GM19372 (cell line): Measurements from ENCODE around the gene DCDC2B.

Experiments
- ATAC-seq: cut with Tn5 transposase; IDR thresholded peaks from one replicate; pipeline ENCODE4 v1.9.1; 2021; ENCODE audit warnings: mild to moderate bottlenecking, low read depth, moderate library complexity; ENCODE audit not compliant: unreplicated experiment

DCDC2B gene

DNA sequence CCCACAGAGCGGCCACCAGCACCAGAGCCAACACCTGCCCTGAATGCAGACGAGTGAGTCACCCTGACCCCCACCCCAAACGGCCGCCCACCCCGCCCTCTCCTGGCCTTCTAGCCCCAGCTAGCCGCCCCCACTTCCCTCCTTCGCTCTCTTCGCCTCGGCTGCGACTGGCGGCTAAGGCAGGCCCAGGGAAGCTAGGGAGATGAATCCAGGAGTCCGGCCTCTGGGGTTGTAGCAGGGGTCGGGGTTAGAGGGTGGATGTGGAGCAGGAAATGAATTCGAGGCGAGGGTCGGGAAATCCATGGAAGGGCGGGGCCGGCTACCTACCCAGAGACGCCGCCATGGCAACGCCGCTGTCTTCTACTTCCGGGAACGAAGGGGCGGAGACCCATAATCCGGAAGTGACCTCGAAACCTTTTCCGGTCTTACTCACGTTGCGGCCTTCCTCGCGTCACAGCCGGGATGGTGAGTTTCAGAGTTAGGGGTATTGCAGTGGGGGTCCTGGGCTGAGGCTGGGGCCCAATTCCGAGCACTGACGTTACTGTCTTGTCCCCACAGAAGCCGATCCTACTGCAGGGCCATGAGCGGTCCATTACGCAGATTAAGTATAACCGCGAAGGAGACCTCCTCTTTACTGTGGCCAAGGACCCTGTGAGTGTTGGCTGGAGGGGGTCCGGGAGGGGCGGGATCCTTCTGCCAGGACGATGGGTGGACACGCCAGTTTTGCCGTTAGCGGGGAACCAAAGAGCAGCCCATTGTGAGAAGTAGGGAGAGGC lies 13.3 kb downstream of the DCDC2B start, which contains the start of the genes EIF3I and TMEM234:
EIF3I (plus strand) TSS at position 428 of the 776 bp plus-strand sequence; CDS start at position 463, 35 bp downstream.
TMEM234 (minus strand) TSS at position 374 of the 776 bp plus-strand sequence; CDS start at position 343, 31 bp downstream.
- ATAC-seq, result peak; percentile 97

DNA sequence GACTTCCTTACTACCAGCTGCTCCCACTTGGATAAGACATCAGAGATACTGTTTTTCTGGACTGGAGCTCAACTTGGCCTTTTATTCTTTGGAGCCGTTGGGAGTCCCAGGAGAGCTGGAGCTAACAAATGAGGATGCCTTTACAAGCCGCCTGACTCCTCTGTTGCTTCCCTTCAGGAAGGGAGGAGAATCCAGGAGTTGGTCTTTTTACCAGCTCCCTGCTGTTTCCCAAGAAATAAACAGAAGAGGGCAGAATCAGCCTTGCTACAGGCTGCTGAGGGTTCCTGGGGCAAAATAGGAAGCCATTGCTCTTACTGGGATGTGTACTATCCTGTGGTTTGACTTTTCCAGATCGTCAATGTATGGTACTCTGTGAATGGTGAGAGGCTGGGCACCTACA lies 14.8 kb downstream of the DCDC2B start:
- ATAC-seq, result no peak

DNA sequence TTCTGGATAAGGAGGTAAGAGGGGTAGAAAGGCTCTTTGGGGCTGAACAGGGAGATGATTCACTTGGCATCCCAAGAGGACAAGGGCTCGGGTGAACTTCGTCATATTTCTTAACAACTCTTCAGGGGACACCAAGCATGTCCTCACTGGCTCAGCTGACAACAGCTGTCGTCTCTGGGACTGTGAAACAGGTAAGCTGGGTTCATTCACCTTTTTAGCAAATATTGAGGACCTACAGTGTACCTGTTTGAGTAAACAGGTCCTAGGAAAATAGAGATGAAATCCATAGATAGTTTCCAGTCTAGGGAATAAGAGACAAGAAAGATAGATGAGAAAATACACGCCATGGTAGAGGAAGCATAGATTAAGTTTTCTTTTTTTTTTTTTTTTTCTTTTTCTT lies 15.4 kb downstream of the DCDC2B start:
- no peak for ATAC-seq

DNA sequence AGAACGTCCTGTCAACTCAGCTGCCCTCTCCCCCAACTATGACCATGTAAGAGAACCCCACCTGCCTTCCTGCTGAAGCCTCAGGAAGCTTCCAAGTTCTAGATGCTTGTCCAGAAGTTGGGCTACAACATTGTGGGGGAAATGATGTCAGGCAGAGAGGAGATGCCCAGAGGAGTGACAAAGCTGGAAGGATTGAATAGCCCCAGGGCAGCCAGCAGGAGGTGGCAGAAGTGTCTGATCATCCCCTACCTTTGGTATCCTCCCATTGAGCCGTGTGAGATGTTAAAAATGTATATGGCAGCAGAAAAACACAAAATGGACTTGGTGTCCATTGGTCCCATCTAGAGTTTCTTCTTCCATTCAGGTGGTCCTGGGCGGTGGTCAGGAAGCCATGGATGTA lies 19.9 kb downstream of the DCDC2B start:
- ATAC-seq, result no peak

DNA sequence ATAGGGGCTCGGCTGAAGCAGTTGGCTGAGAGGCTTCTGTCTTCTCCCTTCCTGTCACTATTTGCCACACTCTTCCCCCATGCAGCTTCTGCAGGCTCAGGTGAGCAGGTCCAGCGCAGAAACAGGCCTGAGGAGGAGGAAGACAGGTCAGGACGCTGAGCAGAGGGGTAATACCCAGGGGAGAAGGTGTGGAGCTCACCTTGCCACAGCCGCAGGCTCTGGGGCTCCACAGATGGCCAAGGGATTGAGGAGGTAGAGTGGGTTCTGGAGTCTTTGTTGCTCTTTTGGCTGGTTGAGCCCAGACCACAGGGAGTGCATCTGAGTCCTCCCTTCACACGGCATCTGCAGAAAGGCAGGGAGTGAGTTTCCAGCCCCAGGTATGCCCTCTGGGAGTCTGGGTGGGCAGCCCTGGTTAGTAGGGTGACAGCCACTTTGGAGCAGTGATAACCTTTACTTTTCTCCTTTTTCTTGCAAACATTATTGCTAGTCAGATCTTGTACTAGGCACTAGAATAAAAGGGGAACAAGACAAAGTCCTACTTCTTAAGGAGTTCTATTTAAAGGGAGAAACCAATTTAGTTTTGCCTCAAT lies 23.0 kb downstream of the DCDC2B start:
- no peak for ATAC-seq

DNA sequence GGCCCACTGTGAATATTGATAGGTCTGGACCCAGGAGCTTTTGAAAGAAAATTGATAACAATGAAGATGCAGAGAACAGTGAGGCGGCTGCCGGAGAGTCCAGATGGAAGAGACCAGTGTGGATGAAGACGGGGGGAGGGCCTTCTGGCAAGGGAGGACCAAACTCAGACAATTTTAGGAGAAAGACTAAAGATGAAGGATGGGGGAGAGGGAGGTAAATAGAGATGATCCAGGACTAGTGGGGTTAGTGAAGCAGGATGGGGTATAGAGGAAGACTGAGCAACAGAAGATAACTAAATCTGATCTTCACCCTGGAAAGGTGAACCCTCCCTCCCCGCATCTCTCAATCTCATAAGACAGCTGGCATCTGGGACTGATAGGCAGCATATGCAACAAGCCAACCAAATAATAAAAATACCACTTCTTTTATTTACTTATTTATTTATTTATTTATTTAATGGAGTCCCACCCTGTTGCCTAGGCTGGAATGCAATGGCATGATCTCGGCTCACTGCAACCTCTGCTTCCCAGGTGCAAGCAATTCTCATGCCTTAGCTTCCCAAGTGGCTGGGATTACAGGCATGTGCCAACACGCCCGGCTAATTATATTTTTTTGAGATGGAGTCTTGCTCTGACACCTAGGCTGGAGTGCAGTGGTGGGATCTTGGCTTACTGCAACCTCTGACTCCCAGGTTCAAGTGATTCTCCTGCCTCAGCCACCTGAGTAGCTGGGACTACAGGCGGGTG lies 23.8 kb downstream of the DCDC2B start:
- ATAC-seq, result no peak

DNA sequence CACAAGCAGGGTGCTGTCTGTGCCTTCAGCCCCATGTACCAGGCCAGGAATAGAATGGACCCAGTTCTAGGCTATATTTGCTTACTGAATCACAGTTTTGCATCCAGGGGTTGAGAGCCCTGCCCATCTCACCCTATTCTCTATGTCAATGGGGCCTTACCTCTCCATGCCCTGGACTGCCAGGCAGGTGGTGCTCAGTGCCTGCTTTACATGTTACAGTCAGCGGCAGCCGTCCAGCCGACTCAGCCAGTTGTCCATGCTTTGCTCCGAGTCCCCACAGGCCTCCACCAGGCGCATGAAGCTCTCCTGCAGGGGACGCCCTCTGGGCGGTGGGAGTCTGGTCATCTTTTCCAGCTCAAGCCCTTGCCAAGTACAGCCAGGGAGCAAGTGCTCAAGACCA lies 25.9 kb downstream of the DCDC2B start:
- no peak for ATAC-seq

DNA sequence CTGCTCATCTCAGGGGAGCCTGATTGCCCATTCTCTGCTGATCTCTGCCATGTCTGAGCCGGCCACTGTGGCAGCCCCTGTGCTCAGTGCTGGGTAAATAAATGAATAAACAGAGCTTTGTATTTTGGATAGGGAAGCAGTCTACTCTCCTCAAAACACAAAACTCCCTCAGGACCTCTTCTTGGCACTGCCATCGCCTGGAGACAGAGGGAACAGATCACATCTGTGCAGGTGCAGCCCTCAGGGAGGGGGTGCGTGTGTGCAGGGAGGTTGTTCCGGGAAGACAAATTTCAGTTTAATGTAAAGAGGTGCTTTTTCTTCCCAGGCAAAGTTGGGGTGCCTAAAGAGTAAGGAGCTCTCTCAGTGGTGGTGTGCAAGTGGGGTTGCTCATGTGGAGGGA lies 30.4 kb downstream of the DCDC2B start:
- no peak for ATAC-seq

DNA sequence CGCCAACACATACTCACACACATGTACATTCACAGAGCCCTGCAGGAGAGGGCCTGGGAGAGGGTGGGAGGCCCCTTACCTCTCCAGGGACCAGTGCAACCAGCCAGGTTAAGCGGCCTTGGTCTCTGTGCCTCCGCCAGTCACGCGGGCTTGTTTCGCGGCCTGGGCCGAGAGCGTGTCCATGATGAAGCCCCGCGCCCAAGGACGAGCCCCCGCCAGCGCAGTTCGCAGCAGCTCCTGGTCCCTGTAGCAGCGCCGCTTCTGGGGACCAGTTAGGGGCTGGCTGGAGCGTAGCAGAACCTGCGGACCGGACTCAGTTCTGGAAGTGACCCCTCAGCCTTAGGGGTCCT lies 30.9 kb downstream of the DCDC2B start:
- no peak for ATAC-seq

DNA sequence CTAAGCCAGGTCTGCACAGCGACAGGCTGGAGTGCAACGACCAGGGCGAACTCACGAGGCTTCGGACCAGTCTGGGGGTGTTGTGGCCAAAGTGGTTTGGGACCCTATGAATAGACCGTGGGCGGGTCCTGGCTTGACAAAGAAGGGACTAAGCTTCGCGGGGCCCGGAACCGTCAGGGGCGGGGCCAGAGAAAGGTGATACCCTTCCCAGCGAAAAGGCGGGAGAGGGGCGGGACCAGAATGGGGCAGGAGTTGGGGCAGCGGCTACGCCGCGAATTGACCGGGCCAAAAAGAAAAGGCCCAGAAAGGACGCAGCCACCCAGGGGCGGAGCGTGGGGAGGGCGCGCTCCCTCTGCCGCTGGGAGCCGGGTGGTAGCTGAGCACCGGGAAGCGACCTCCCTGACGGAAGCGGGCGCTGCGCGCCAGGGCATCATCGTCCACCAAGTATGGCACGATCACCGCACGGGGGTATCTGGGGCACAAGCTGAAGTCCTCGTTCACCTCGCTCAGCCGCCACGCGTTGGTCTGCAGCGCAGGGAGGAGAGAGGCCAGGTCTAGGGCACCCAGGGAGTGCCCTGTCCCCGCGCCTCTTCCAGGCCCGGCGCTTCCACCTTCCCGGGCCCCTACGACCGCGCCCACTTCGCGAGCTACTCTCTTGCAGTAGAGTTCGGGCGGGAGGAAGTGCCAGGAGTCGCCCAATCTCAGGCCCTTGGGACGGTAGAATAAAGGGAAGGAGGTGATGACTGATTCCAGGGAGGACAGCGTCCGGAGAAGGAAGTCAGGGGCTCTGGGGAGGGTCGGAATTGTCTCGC lies 31.5 kb downstream of the DCDC2B start:
- no peak for ATAC-seq

DNA sequence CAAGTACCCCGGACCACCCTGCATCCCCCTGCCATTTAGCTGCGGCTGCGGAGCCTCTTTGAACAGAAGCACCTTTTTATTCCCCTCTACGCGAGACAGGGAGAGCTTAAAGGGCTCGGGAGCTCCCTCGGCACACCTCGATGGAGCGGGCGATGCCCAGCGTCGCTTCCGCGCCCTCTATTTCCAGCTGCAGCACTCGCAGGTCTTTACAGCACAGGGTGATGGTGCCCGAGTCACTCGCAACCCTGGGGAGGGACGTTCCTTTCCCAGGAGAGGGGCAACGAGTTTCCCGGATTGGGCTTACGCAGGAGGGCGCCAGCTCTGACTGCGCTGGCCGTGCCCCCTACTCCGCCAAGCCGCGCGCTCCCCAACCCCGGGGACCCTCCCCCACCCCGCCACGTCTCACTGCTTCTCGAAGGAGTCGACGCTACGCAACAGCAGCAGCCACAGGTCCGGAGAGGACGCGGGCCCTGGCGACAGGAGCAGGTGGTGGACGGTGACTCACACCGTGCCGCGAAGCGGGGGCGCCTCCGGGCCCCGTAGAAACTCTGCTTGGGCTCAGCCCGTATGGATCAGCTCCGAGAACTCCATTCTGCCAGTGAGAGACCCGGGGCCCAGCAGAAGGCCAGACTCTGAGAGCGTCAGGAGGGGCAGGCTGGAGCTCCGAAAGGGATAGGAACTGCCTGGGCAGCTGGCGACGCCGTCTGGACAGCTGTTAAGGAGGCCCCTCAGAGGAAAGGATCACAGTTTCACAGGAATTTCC lies 32.3 kb downstream of the DCDC2B start:
- no peak for ATAC-seq

DNA sequence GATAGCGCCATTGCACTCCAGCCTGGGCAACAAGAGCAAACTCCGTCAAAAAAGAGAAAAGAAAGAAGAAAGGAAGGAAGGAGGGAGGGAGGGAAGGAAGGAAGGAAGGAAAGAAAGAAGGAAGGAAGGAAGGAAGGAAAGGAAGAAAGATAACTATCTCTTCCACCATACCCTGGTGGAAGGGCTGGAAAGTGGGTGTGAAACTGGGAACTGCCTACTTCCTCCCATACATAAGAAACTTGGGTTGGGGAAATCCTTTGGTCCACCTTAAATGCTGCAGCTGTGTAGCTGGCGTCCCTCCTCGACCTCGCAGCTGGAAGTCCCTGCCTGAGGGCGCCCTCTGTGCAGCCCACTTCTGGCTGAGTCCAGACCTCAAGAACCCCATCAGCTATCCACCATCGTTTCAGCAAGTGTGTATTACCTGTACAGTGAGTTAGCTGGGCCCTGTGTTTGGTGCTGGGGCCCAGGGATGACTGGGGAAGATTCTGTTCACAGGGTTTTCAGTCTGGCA lies 33.5 kb downstream of the DCDC2B start:
- ATAC-seq, result no peak

DNA sequence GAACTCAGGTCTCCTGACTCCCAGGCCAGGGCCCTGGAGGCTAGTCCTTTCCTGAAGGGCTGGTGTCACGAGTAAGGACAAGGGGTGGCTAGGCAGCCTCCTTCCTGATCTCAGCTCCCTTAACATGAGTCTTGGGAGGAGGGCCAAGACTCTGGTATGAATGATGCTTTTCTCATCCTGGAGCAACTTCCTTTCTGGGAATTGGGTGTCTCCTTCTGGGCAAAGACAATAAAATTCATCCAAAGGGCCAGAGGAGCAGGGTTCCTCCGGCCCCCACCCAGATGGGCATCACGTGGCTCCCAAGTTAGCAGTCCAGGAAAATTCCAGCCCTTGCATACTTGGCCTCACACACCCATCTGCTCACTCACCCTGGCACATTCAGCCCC lies 38.0 kb downstream of the DCDC2B start, which contains the start of gene FAM167B:
FAM167B (plus strand) TSS at position 335 of the 386 bp plus-strand sequence. CDS start 200 bp downstream, outside the sequence.
- ATAC-seq, result no peak

DNA sequence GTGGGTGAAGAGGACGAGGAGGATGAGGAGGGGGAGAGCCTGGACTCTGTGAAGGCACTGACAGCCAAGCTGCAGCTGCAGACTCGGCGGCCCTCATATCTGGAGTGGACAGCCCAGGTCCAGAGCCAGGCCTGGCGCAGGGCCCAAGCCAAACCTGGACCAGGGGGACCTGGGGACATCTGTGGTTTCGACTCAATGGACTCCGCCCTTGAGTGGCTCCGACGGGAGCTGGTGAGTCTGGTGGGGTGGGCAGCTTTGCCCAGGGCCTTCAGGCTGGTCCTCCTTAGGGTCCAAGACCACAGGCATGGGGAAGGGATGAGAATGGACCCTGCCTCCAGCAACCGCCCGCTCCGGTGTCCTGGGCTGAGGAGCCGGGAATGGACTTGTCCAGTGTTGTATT lies 38.6 kb downstream of the DCDC2B start:
- ATAC-seq, result no peak

DNA sequence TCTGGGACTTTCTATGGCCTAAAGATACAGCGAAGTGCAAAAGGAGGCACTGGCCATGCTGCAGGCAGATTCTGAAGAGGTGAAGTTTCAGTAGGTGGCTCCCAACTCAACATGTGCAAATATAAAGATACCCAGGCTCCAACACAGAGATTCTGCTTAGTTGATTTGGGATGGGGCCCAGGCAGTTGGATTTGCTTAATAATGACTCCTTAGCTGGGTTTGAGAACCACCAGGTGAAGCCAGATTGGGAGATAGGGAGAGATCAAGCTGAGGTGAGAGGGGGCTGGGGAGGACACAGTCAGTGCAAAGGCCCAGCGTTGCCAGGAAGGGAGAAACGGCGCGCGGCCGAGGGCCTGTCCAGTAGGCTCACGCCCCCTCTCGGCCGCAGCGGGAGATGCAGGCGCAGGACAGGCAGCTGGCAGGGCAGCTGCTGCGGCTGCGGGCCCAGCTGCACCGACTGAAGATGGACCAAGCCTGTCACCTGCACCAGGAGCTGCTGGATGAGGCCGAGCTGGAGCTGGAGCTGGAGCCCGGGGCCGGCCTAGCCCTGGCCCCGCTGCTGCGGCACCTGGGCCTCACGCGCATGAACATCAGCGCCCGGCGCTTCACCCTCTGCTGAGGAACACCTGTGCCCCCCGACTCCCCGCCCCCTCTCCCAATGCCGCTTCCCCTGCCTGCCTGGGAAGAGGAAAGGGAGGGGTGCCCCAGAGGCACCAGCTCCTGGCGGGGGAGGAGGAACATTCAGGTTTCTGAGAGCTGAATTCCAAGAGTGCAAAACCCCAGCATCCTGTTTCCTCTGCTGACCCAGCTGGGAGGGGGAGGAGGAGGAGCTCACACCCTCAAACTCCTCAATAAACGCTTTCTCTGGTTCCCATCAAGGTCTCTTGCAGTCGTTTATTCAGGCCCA lies 39.3 kb downstream of the DCDC2B start:
- ATAC-seq, result no peak

DNA sequence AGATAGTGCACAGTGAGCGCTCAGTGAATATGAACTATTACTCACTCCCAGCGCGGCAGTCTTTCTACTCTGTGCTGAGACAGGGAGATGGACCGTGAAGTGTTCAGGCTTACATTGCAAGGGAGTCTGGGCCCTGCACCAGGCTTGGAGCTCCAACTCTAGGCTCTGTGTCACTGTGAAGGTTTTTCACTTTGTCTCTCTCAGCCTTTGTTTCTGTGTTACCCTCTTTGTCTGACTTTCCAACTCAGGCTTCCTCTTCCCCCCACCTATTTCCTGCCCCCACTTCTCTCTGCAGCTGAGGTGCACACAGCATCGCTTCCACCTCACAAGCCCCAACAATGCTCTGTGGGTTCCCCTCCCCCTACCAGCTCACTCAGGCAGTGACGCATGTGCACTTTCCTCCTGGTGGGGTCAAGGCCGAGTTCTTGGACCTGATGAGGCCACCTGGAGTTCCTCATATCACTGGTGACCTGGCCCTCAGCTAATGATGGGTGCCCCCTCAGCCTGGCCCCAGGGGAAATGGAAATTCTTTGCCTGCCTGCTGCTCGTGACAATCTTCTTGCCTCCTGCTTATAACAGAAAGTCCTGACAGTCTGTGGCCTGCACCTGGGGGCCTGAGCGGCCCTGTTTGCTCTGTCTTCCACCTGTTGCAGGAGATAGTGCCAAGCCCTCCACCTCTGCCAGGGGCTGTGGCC lies 41.1 kb downstream of the DCDC2B start:
- ATAC-seq, result peak; percentile 58

DNA sequence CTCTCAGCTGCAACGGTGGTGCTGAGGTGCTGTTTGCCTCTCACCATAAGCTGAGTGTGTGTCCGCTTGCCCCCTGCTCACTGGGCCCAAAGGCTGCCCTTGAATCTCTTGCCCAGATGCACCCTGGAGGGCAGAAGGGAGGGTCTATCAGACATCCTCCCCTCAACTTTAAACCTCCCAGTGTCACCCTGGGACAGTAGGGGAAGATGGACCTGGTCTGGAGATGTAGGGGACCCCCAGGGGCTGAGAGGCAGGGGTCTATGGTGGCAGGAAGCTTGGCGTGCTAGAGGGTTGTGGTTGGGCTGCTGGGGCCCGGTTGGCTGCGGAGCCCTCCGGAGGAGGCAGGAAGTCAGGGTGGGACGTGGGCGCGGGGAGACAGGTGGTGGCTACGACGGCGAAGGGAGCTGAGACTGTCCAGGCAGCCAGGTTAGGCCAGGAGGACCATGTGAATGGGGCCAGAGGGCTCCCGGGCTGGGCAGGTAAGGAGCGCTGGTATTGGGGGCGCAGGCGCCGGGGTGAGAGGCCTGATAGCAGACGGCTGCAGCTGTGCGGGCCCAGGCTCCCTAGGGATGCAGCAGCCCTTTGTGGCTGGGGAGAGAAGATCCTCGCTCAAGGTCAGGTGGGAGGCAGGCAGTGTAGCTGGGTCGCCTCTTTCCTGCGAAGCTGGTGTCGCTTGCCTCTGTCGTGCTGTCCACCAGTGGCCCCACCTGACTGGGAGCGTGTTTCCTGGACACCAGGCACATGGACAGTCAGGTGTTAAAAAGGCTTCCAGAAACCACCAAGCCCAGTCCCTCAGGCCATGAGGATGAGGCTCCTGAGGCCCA lies 42.2 kb downstream of the DCDC2B start, which contains the start of gene LCK:
LCK (plus strand) TSS at position 373 of the 824 bp plus-strand sequence. CDS start 23,065 bp downstream, outside the sequence.
- ATAC-seq, result no peak
